NCI-H69 (cell line): ENCODE results near the gene METTL27.
A peak's percentile ranks its signal among the peaks of the same experiment; 100 is the strongest.
"Not testable (repeated sequence)": the region's sequence is repeated elsewhere in the genome, so short reads cannot be mapped to it uniquely, and the experiment has no call there.

Experiments
- DNase-seq: peaks from one replicate; lab custom pipeline; 2025; lab: John Stamatoyannopoulos, UW

Gene METTL27

GRCh38 chr7:73838642-73839041 is 3.7 kb downstream of the METTL27 start:
- DNase-seq, result peak; percentile 62

DNA sequence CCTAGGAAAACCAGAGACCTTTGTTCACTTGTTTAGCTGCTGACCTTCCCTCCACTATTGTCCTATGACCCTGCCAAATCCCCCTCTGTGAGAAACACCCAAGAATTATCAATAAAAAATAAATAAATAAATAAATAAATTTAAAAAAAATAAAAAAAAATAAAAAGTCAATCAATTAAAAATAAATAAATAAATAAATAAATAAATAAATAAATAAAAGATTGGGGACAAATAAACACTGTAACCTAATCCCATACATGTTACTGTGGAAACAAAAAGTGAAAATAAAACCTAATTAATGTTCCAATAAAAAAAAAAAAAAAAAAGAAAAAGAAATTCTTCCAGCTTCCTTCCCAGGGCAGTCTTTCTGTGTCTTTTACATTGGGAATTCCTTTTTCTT is 5.1 kb downstream of the METTL27 start:
- not testable (repeated sequence) for DNase-seq

- no peak for DNase-seq
Measured at GRCh38 chr7:73834626-73835191, 7.6 kb downstream of the METTL27 start.

DNA sequence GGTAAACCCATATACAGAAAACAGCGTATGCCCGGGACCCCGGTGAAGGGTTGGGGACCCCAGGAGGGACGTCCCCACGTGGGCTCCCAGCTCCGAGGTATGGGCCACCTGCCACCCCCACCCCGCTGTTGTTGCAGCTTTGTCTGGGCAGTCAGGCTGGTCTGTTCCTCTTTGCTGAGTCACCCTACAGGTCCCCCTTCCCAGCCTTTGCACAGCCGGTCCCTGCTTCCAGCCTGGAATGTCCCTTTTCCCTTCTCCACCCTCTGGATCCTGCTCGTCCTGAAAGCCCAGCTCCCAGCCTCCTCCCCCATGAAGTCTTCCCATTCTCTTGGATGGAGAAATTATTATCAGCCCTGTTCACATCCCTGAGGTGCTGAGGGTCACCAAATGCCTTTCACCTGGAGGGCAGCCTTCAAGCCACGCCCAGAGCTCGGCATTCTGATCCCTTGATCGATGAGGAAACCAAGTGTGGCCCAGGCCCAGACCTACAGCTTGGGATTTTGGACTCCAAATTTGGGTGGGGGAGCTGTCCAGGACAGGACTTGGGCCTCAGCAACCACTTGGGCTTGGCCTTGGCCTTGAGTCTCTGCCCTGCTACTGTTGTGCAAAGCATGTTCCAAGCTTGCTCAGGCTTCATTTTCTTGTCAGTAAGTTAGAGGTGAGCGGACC is 8.9 kb downstream of the METTL27 start:
- DNase-seq, result peak; percentile 47

DNA sequence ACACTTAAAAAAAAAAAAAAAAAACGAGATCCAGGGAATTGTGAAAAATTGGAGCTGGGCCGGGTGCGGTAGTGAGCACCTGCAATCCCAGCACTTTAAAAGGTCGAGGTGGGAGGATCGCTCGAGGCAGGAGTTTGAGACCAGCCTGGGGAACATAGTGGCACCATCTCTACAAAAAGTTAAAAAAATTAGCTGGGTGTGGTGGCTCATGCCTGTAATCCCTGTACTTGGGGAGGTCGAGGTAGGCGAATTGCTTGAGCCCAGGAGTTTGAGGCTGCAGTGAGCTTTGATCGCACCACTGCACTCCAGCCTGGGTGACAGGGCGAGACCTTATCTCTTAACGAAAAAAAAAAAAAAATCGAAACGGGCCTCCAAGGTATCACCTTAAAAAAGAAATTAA is 9.5 kb downstream of the METTL27 start:
- DNase-seq, result no peak

- peak; percentile 82 for DNase-seq
Measured at GRCh38 chr7:73831834-73832651, 10.3 kb downstream of the METTL27 start.

GRCh38 chr7:73831584-73831833 is 10.8 kb downstream of the METTL27 start:
- no peak for DNase-seq

DNA sequence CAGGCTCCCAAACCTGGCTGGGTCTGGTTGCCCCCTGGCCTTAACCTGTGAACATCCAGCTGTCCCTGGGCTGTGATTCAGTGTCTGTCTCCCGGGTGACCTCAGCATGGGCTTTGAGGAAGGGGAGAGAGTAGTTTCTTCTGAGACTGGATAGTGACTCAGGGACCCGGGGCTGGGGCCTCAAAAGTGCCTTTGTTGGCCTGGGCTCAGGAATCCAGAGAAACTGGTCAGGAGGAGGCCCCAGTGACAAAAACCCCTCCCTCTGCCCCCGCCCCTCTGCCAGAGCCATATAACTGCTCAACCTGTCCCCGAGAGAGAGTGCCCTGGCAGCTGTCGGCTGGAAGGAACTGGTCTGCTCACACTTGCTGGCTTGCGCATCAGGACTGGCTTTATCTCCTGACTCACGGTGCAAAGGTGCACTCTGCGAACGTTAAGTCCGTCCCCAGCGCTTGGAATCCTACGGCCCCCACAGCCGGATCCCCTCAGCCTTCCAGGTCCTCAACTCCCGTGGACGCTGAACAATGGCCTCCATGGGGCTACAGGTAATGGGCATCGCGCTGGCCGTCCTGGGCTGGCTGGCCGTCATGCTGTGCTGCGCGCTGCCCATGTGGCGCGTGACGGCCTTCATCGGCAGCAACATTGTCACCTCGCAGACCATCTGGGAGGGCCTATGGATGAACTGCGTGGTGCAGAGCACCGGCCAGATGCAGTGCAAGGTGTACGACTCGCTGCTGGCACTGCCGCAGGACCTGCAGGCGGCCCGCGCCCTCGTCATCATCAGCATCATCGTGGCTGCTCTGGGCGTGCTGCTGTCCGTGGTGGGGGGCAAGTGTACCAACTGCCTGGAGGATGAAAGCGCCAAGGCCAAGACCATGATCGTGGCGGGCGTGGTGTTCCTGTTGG is 11.4 kb downstream of the METTL27 start, which contains the start of gene CLDN4:
CLDN4 (plus strand) TSS at position 316 of the 903 bp plus-strand sequence; CDS start at position 522, 206 bp downstream.
- peak; percentile 72 for DNase-seq

- DNase-seq, result peak; percentile 65
Measured at GRCh38 chr7:73829921-73830680, 12.2 kb downstream of the METTL27 start.

GRCh38 chr7:73829505-73829904 is 12.8 kb downstream of the METTL27 start:
- no peak for DNase-seq

DNA sequence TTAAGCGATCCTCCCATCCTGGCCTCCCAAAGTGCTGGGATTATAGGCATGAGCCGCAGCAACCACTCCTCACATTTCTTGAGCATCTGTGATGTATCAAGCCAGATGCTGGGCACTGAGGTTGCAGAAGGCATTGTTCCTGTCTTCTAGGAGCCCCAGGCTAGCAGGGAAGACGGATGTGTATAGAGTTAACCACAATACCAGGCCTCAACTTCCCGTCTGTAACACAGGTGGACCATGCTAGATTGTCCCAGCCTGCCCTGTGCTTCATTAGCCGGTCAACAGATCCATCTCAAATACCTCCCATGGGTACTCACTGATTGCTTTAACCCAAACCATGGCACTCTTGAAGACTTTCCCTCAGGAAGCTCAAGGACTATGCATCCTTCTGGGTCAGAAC is 13.3 kb downstream of the METTL27 start:
- peak; percentile 60 for DNase-seq

DNA sequence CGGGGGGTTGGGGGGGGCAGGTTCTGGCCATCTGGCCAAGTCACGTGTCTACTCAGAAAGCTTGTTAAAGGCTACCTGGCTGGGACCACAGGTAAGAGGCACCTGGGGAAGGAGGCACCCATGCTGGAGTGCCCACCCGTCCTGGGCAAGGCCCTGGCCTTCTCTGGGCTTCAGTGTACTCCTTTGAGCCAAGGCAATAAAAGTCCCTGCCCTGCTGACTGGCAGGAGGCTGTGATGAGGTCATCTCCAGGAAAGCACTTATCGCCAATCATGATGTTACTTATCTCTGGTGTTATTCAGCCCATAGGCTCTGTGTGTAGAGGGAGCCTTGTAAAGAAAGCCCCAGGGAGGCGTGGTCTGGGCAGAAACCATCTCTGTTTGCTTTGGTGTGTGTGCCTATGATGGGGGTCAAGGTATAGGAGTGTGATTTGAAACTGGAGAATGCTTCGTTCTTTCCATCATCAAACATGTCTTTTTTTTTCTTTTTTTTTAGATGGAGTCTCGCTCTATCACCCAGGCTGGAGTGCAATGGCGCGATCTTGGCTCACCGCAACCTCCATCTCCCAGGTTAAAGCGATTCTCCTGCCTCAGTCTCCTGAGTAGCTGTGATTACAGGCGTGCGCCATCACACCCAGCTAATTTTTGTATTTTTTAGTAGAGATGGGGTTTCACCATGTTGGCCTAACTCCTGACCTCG is 14.1 kb downstream of the METTL27 start:
- DNase-seq, result peak; percentile 99

DNA sequence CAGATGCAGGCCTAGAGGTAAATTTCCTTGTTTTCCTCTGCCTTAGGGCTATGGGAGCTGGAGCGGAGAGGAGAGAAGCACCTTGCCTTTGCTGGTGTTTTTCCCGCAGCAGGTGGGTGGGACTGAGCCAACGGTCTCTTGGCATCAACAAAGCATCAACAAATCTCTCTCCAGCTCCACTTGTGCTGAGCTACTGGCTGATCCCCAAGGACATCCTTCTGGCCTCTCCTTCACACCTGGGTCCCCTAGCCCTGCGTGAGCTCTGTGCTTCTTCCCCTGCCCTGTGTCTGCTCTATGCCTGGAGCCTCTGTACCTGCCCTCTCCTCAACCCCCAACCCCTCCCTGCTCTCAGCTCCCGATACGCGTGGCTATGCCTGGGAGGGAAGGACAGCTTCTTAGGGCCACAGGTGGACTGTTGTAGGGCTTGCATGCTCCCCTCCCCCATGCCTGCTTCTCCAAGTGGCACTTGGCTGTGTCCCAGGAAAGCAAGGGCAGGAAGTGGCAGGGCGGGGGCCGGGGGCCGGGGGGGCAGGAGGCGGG is 14.7 kb downstream of the METTL27 start:
- peak; percentile 100 for DNase-seq

- no peak for DNase-seq
Measured at GRCh38 chr7:73824986-73825385, 17.3 kb downstream of the METTL27 start.

DNA sequence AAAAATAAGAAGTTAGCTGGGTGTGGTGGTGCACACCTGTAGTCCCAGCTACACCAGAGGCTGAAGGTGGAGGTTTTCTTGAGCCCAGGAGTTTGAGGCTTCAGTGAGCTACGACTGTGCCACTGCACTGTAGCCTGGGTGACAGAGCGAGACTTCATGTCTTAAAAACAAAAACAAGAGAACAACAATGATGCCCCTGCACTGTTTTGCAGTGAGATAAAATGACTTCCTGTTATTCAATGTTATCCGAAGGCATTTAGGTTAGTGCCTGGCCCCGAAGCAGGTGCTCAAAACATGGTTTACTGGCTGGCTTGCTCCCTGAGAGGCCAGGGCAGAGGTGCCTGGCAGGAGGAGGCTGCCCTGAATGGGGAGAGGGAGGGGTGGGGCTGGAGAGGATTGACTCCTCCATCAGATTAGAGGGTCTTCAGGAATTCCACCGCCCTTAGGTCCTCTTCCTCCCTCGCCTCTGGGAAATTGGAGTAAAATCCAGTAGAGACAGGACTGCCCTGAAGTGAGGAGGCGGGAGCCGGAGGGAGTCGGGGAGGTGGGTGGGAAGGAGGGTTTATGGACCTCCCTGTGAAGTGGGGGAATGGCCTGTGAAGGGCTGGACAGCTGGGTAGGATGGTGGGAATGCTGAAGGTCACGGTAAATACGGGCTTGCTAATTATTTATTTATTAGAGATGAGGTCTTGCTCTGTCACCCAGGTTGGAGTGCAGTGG is 18.3 kb downstream of the METTL27 start:
- DNase-seq, result no peak

DNA sequence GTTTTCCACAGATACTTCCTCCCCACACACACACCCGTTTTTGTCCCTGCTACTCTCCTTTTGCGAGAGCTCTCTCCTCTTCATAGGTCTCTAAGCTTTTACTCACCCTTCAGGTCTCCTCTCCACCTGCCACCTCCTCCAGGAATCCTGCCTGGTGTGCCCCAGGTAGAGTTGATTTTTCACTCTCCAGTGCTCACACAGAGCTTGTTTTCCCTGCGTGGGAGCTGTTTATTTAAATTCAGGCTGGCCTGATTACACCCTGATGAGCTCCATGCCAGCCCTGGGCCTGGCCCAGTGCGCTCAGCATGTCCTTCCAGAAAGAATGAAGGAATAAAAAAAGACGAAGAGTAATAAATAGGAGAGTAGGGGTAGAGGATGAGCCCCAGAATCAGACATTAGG is 19.1 kb downstream of the METTL27 start:
- no peak for DNase-seq

DNA sequence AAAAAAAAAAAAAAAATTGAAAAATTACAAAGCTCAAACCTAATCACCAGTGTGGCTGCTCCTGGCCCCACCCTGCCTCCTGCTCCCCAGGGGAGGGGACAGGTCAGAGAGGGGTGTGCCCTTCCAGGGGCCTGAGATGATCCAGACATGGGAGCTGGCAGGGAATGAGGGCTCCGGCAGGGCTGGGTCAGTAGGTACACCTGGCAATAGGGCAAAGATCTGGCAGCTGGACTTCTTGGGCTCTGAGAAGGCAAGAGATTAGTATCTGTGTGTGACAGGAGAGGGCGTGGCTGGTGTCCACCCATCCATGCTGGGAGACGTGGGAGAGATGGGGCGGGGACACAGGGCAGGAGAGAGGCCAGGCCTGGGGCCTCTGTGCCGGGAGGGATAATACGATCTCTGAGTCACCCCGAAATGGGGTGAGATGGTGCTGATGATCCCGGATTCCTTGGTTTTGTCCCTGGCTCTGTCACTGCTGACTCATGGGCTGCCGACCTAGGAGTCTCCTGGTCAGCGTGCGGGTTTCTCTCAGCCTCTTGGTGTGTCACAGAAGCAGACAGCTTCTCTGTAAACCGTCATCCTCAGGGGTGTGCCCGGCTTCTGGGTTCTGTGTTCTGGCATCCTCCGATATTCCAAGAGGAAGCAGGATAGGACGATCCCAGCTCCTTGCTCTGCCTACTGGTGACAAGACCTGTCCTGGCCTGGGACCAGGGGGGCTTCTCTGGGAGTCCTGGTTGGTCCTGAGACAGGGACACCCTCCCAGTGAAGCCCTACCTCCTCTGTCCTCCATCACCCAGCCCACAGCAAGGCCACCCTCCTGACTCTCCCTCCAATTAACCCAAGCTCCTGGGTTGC is 19.8 kb downstream of the METTL27 start:
- DNase-seq, result peak; percentile 68

- peak; percentile 66 for DNase-seq
Measured at GRCh38 chr7:73821597-73822285, 20.6 kb downstream of the METTL27 start.
